ENCODE results near the gene AK3.
A peak's percentile ranks its signal among the peaks of the same experiment; 100 is the strongest.

The AK3 gene

GRCh38 chr9:4748612-4749011, 7.6 kb upstream of the AK3 start:
- no peak for DNase-seq (ENCODE audit: low spot score)

- no peak for DNase-seq (ENCODE audit: low spot score)
These were observed 5.5 kb upstream of the AK3 start for GRCh38 chr9:4746278-4747030.

GRCh38 chr9:4743131-4743875, 2.3 kb upstream of the AK3 start:
- no peak for DNase-seq (ENCODE audit: low spot score)

GRCh38 chr9:4742246-4742645, 1.2 kb upstream of the AK3 start:
- no peak for DNase-seq (ENCODE audit: low spot score)

- peak; percentile 43 for DNase-seq (ENCODE audit: low spot score)
These were observed 525 bp upstream of the AK3 start for GRCh38 chr9:4741365-4742089.

GRCh38 chr9:4740388-4740637, 689 bp downstream of the AK3 start:
- DNase-seq (ENCODE audit: low spot score) = no peak

- no peak for DNase-seq (ENCODE audit: low spot score)
These were observed 1.2 kb downstream of the AK3 start for GRCh38 chr9:4739587-4740387.

GRCh38 chr9:4738866-4739586, 2.0 kb downstream of the AK3 start:
- no peak for DNase-seq (ENCODE audit: low spot score)

- DNase-seq (ENCODE audit: low spot score) = no peak
These were observed 6.9 kb downstream of the AK3 start for GRCh38 chr9:4734150-4734549.

GRCh38 chr9:4732890-4733289, 8.1 kb downstream of the AK3 start:
- DNase-seq (ENCODE audit: low spot score) = no peak

GRCh38 chr9:4727593-4727992, 13.4 kb downstream of the AK3 start:
- DNase-seq (ENCODE audit: low spot score) = no peak

GRCh38 chr9:4725706-4726442, 15.1 kb downstream of the AK3 start:
- no peak for DNase-seq (ENCODE audit: low spot score)

GRCh38 chr9:4721736-4722135, 19.3 kb downstream of the AK3 start:
- no peak for DNase-seq (ENCODE audit: low spot score)

- no peak for DNase-seq (ENCODE audit: low spot score)
These were observed 22.1 kb downstream of the AK3 start for GRCh38 chr9:4718911-4719310.

- no peak for DNase-seq (ENCODE audit: low spot score)
These were observed 23.2 kb downstream of the AK3 start for GRCh38 chr9:4717815-4718214.

GRCh38 chr9:4716163-4716562, 24.8 kb downstream of the AK3 start:
- DNase-seq (ENCODE audit: low spot score) = no peak

- DNase-seq (ENCODE audit: low spot score) = no peak
These were observed 26.6 kb downstream of the AK3 start for GRCh38 chr9:4714266-4715016.

- DNase-seq (ENCODE audit: low spot score) = no peak
These were observed 27.2 kb downstream of the AK3 start for GRCh38 chr9:4713849-4714248.

GRCh38 chr9:4709380-4709779, 31.6 kb downstream of the AK3 start:
- no peak for DNase-seq (ENCODE audit: low spot score)

GRCh38 chr9:4706971-4707622, 33.9 kb downstream of the AK3 start:
- no peak for DNase-seq (ENCODE audit: low spot score)
